Memory B cell (primary cell): ENCODE results near the gene AARS2.

ENCODE experiments used
- ATAC-seq: fragments of 150-1000 bp; cut with Tn5 transposase; 2 replicates; pipeline ENCODE4 v1.10.0; 2021; ENCODE audit warnings: low read depth, mild to moderate bottlenecking, moderate library complexity
- DNase-seq, 2 donors: peaks; one replicate each; pipeline ENCODE4 v3.0.0; 2022; ENCODE audit warnings: low spot score in 2 of 2
- H3K27ac Mint-ChIP-seq: one replicate; pipeline ENCODE4 v1.8.0; 2022; ENCODE audit warnings: mild to moderate bottlenecking, moderate library complexity, mixed read lengths
- H3K27me3 Mint-ChIP-seq: one replicate; pipeline ENCODE4 v1.8.0; 2022; ENCODE audit warnings: mixed read lengths
- H3K36me3 Mint-ChIP-seq: one replicate; pipeline ENCODE4 v1.8.0; 2022; ENCODE audit warnings: mild to moderate bottlenecking, mixed read lengths
- H3K4me1 Mint-ChIP-seq: one replicate; pipeline ENCODE4 v1.8.0; 2022; ENCODE audit warnings: mixed read lengths
- H3K4me3 Mint-ChIP-seq: one replicate; pipeline ENCODE4 v1.8.0; 2022; ENCODE audit warnings: mild to moderate bottlenecking, moderate library complexity, mixed read lengths
- H3K9me3 Mint-ChIP-seq: one replicate; pipeline ENCODE4 v1.8.0; 2022; ENCODE audit warnings: mixed read lengths

Gene AARS2

GRCh38 chr6:44301782-44302564, 11.2 kb downstream of the AARS2 start:
- Mint-ChIP-seq H3K27me3 (peaks cover 5% of the 10 kb centered on the region), H3K4me1 (peaks cover 3% of the 10 kb centered on the region), H3K9me3 (no peaks in the 10 kb centered on the region), H3K27ac (no peak overlapping the region), H3K36me3 (peaks cover 25% of the 10 kb centered on the region), H3K4me3 (no peak overlapping the region)
- ATAC-seq: no peak
- DNase-seq: no peak

GRCh38 chr6:44301106-44301505, 12.0 kb downstream of the AARS2 start:
- H3K36me3 Mint-ChIP-seq: peaks cover 25% of the 10 kb centered on the region
- H3K27ac Mint-ChIP-seq: no peak overlapping the region
- ATAC-seq (no peak), DNase-seq (no peak)
- no peaks in the 10 kb centered on the region for H3K9me3 Mint-ChIP-seq
- no peak overlapping the region for H3K4me3 Mint-ChIP-seq
- H3K27me3 Mint-ChIP-seq: peaks cover 14% of the 10 kb centered on the region
- H3K4me1 Mint-ChIP-seq: peaks cover 3% of the 10 kb centered on the region

- ATAC-seq (no peak), DNase-seq (no peak)
- Mint-ChIP-seq H3K9me3 (no peaks in the 10 kb centered on the region), H3K4me1 (peaks cover 3% of the 10 kb centered on the region), H3K27me3 (peaks cover 16% of the 10 kb centered on the region), H3K36me3 (peaks cover 20% of the 10 kb centered on the region), H3K4me3 (no peak overlapping the region), H3K27ac (no peak overlapping the region)
Observed at GRCh38 chr6:44300292-44300823, 12.8 kb downstream of the AARS2 start.

GRCh38 chr6:44298864-44299263, 14.3 kb downstream of the AARS2 start:
- Mint-ChIP-seq H3K36me3 (peaks cover 20% of the 10 kb centered on the region), H3K27me3 (peaks cover 18% of the 10 kb centered on the region), H3K27ac (no peak overlapping the region), H3K4me1 (peaks cover 3% of the 10 kb centered on the region), H3K4me3 (no peak overlapping the region), H3K9me3 (no peaks in the 10 kb centered on the region)
- DNase-seq (no peak), ATAC-seq (no peak)

GRCh38 chr6:44298055-44298803, 14.9 kb downstream of the AARS2 start:
- peaks cover 15% of the 10 kb centered on the region for H3K36me3 Mint-ChIP-seq
- ATAC-seq: no peak
- peaks cover 3% of the 10 kb centered on the region for H3K4me1 Mint-ChIP-seq
- H3K9me3 Mint-ChIP-seq: no peaks in the 10 kb centered on the region
- peaks cover 18% of the 10 kb centered on the region for H3K27me3 Mint-ChIP-seq
- H3K4me3 Mint-ChIP-seq: peak overlapping the region; percentile 52
- DNase-seq: no peak
- H3K27ac Mint-ChIP-seq: no peak overlapping the region

GRCh38 chr6:44297063-44298038, 15.8 kb downstream of the AARS2 start:
- Mint-ChIP-seq H3K27me3 (peaks cover 21% of the 10 kb centered on the region), H3K27ac (no peak overlapping the region), H3K9me3 (no peaks in the 10 kb centered on the region), H3K36me3 (peaks cover 14% of the 10 kb centered on the region), H3K4me1 (peaks cover 3% of the 10 kb centered on the region), H3K4me3 (peak overlapping the region; percentile 52)
- peak in 1 of 2 donors; percentile 41 for DNase-seq
- peak; percentile 89 for ATAC-seq

- Mint-ChIP-seq H3K4me3 (no peak overlapping the region), H3K27ac (no peak overlapping the region), H3K36me3 (peaks cover under 1% of the 10 kb centered on the region), H3K27me3 (peaks cover 30% of the 10 kb centered on the region), H3K9me3 (no peaks in the 10 kb centered on the region), H3K4me1 (peaks cover 3% of the 10 kb centered on the region)
- ATAC-seq: no peak
- DNase-seq: no peak
Observed at GRCh38 chr6:44294832-44295791, 18.0 kb downstream of the AARS2 start.

- ATAC-seq (no peak), DNase-seq (no peak)
- no peaks in the 10 kb centered on the region for H3K36me3 Mint-ChIP-seq
- H3K4me1 Mint-ChIP-seq: peaks cover 2% of the 10 kb centered on the region
- H3K4me3 Mint-ChIP-seq: no peak overlapping the region
- H3K27ac Mint-ChIP-seq: no peak overlapping the region
- H3K27me3 Mint-ChIP-seq: peaks cover 35% of the 10 kb centered on the region
- H3K9me3 Mint-ChIP-seq: no peaks in the 10 kb centered on the region
Observed at GRCh38 chr6:44292661-44293365, 20.3 kb downstream of the AARS2 start.

GRCh38 chr6:44291841-44292240, 21.3 kb downstream of the AARS2 start:
- ATAC-seq: no peak
- H3K4me1 Mint-ChIP-seq: no peaks in the 10 kb centered on the region
- H3K9me3 Mint-ChIP-seq: no peaks in the 10 kb centered on the region
- no peak overlapping the region for H3K4me3 Mint-ChIP-seq
- no peak overlapping the region for H3K27ac Mint-ChIP-seq
- H3K36me3 Mint-ChIP-seq: no peaks in the 10 kb centered on the region
- peaks cover 39% of the 10 kb centered on the region for H3K27me3 Mint-ChIP-seq
- no peak for DNase-seq

GRCh38 chr6:44289726-44290260, 23.4 kb downstream of the AARS2 start:
- Mint-ChIP-seq H3K27me3 (peaks cover 34% of the 10 kb centered on the region), H3K4me1 (no peaks in the 10 kb centered on the region), H3K36me3 (peaks cover 3% of the 10 kb centered on the region), H3K4me3 (no peak overlapping the region), H3K9me3 (no peaks in the 10 kb centered on the region), H3K27ac (no peak overlapping the region)
- no peak for ATAC-seq
- DNase-seq: no peak

GRCh38 chr6:44286747-44287146, 26.4 kb downstream of the AARS2 start:
- H3K4me3 Mint-ChIP-seq: no peak overlapping the region
- DNase-seq (no peak), ATAC-seq (no peak)
- H3K4me1 Mint-ChIP-seq: no peaks in the 10 kb centered on the region
- H3K27me3 Mint-ChIP-seq: peaks cover 40% of the 10 kb centered on the region
- H3K36me3 Mint-ChIP-seq: peaks cover 3% of the 10 kb centered on the region
- H3K27ac Mint-ChIP-seq: no peak overlapping the region
- H3K9me3 Mint-ChIP-seq: no peaks in the 10 kb centered on the region

- H3K4me1 Mint-ChIP-seq: no peaks in the 10 kb centered on the region
- H3K27ac Mint-ChIP-seq: no peak overlapping the region
- H3K36me3 Mint-ChIP-seq: peaks cover 3% of the 10 kb centered on the region
- ATAC-seq (no peak), DNase-seq (no peak)
- no peaks in the 10 kb centered on the region for H3K9me3 Mint-ChIP-seq
- H3K27me3 Mint-ChIP-seq: peaks cover 38% of the 10 kb centered on the region
- no peak overlapping the region for H3K4me3 Mint-ChIP-seq
Observed at GRCh38 chr6:44286285-44286565, 26.9 kb downstream of the AARS2 start.
